CD14-positive monocyte (primary cell): ENCODE measurements around the gene SNRPD3. TPM values are rescaled to one million over a fixed set of nuclear protein-coding genes. Genes with fewer than 3 reads are reported as not detected.

ENCODE experiments used
- DNase-seq, 3 donors: peaks; one replicate each; pipeline ENCODE4 v3.0.0-alpha.2; 2011 to 2022
- H2AFZ ChIP-seq: 2 replicates; pipeline ENCODE4 v1.6.0; 2012; ENCODE audit warnings: mild to moderate bottlenecking, low read depth, low read length, inconsistent platforms; ENCODE audit not compliant: insufficient read depth, poor library complexity, severe bottlenecking
- H3K27ac ChIP-seq, 2 donors: 1 replicate in 1 of 2; 2 replicates in 1 of 2; pipeline ENCODE4 v1.5.1; 2012 to 2013; ENCODE audit warnings: low read length in 2 of 2, control low read depth in 1 of 2, inconsistent platforms in 1 of 2, low read depth in 1 of 2, mild to moderate bottlenecking in 1 of 2
- H3K27me3 ChIP-seq, 2 donors: one replicate each; pipeline versions ENCODE4 v1.6.0 to v1.6.1; 2011 to 2013; ENCODE audit warnings: low read length in 2 of 2; ENCODE audit not compliant: control insufficient read depth in 2 of 2, insufficient read depth in 2 of 2
- H3K36me3 ChIP-seq, 2 donors: replicated peaks in 1 of 2; 1 replicate in 1 of 2; 2 replicates in 1 of 2; pipeline versions ENCODE4 v1.5.1 to v1.6.1; 2012 to 2013; ENCODE audit warnings: low read length in 2 of 2, control low read depth in 1 of 2, inconsistent platforms in 1 of 2, mild to moderate bottlenecking in 1 of 2; ENCODE audit not compliant: insufficient read depth in 2 of 2, control insufficient read depth in 1 of 2
- H3K4me1 ChIP-seq, 2 donors: 1 replicate in 1 of 2; 2 replicates in 1 of 2; pipeline versions ENCODE4 v1.5.1 to v1.6.1; 2012 to 2013; ENCODE audit warnings: low read length in 2 of 2, control low read depth in 1 of 2, inconsistent platforms in 1 of 2, mild to moderate bottlenecking in 1 of 2, moderate library complexity in 1 of 2; ENCODE audit not compliant: insufficient read depth in 2 of 2, control insufficient read depth in 1 of 2
- H3K4me2 ChIP-seq: replicated peaks from 2 replicates; pipeline ENCODE3; 2012; ENCODE audit warnings: low read length, moderate library complexity, mild to moderate bottlenecking; ENCODE audit not compliant: poor library complexity, severe bottlenecking; ENCODE audit errors: extremely low read depth
- H3K4me3 ChIP-seq, 3 experiments: fragments of 200-600 bp in 1 of 3; sonication (generic) in 1 of 3; replicated peaks in 1 of 3; 1 replicate in 2 of 3; 2 replicates in 1 of 3; pipeline ENCODE4 v1.5.1; 2011 to 2013; ENCODE audit warnings: low read length in 3 of 3, mild to moderate bottlenecking in 3 of 3, control low read depth in 2 of 3, low read depth in 2 of 3, inconsistent platforms in 1 of 3, moderate library complexity in 1 of 3
- H3K79me2 ChIP-seq: 2 replicates; pipeline ENCODE4 v1.6.0; 2012; ENCODE audit warnings: mild to moderate bottlenecking, control low read depth, inconsistent platforms, low read length, moderate library complexity; ENCODE audit not compliant: insufficient read depth
- H3K9ac ChIP-seq: 2 replicates; pipeline ENCODE4 v1.6.0; 2017; ENCODE audit warnings: low read length, mild to moderate bottlenecking; ENCODE audit not compliant: insufficient read depth, poor library complexity, severe bottlenecking
- H3K9me3 ChIP-seq, 2 donors: replicated peaks in 1 of 2; 1 replicate in 1 of 2; 2 replicates in 1 of 2; pipeline versions ENCODE4 v1.5.1 to v1.6.1; 2012 to 2013; ENCODE audit warnings: low read length in 2 of 2, control low read depth in 1 of 2; ENCODE audit not compliant: control insufficient read depth in 1 of 2, insufficient read depth in 1 of 2
- H4K20me1 ChIP-seq: 2 replicates; pipeline ENCODE4 v1.6.0; 2012; ENCODE audit warnings: mild to moderate bottlenecking, low read length, control low read depth, moderate library complexity; ENCODE audit not compliant: insufficient read depth
- H3K27ac Mint-ChIP-seq, 7 donors: one replicate each; pipeline ENCODE4 v1.8.0; 2020; ENCODE audit warnings: mild to moderate bottlenecking in 7 of 7, mixed read lengths in 7 of 7, moderate library complexity in 6 of 7, inconsistent platforms in 2 of 7
- H3K27me3 Mint-ChIP-seq, 3 donors: one replicate each; pipeline ENCODE4 v1.8.0; 2021 to 2022; ENCODE audit warnings: low read depth in 3 of 3, mild to moderate bottlenecking in 3 of 3, mixed read lengths in 3 of 3, moderate library complexity in 3 of 3, inconsistent platforms in 1 of 3
- H3K36me3 Mint-ChIP-seq, 2 donors: one replicate each; pipeline ENCODE4 v1.8.0; 2020; ENCODE audit warnings: mixed read lengths in 2 of 2, inconsistent platforms in 1 of 2, mild to moderate bottlenecking in 1 of 2
- H3K4me1 Mint-ChIP-seq: one replicate; pipeline ENCODE4 v1.8.0; 2020; ENCODE audit warnings: mild to moderate bottlenecking, mixed read lengths
- H3K4me3 Mint-ChIP-seq, 2 donors: one replicate each; pipeline ENCODE4 v1.8.0; 2020; ENCODE audit warnings: mild to moderate bottlenecking in 2 of 2, mixed read lengths in 2 of 2, moderate library complexity in 1 of 2
- H3K9me3 Mint-ChIP-seq, 7 donors: one replicate each; pipeline ENCODE4 v1.8.0; 2020 to 2022; ENCODE audit warnings: mixed read lengths in 7 of 7, mild to moderate bottlenecking in 6 of 7, moderate library complexity in 6 of 7, inconsistent platforms in 2 of 7
- CTCF ChIP-seq: fragments of 200-600 bp; IDR thresholded peaks from one replicate; pipeline ENCODE4 v1.8.0; 2022; ENCODE audit warnings: antibody characterized with exemption, mild to moderate bottlenecking
- WGBS: methylation state at CpG from one replicate; pipeline ENCODE4 v1.1.5; 2013; ENCODE audit warnings: missing lambda C conversion rate; ENCODE audit not compliant: insufficient coverage; 5-methylcytosine and 5-hydroxymethylcytosine counted together
- intact Hi-C, 2 donors: fragments of 100-400 bp; cut with micrococcal nuclease; formaldehyde crosslinking; loops; one replicate each; pipeline versions ENCODE4 v1.15.0 to v1.15.1; 2023
- polyA plus RNA-seq, 3 donors: library from polyadenylated mRNA; depleted of rRNA in 1 of 3; unstranded in 2 of 3; stranded (reverse) in 1 of 3; fragments of 300-500 nt in 2 of 3; fragments of >200 nt in 1 of 3; fragmentation: Illumina TruSeq in 2 of 3; gene quantifications; 1 replicate in 2 of 3; 2 replicates in 1 of 3; pipeline ENCODE4 v1.2.3, GENCODE V29; 2012 to 2021

SNRPD3 gene
- polyA plus RNA-seq, 3 donors, result 71.8 to 115 (median 80.9) TPM

GRCh38 chr22:24536089-24536488 is 19.7 kb upstream of the SNRPD3 start:
- Histone ChIP-seq H4K20me1 (peaks cover 11% of the 10 kb centered on the region), H3K4me2 (no peak overlapping the region), H3K4me1 (peaks cover 2 to 4% of the 10 kb centered on the region in 2 donors), H2AFZ (no peak overlapping the region), H3K27ac (no peak overlapping the region), H3K4me3 (no peak overlapping the region), H3K9me3 (no peaks in the 10 kb centered on the region), H3K79me2 (peaks cover 2% of the 10 kb centered on the region), H3K36me3 (peaks cover 13 to 24% of the 10 kb centered on the region in 2 donors), H3K27me3 (no peaks in the 10 kb centered on the region), H3K9ac (no peak overlapping the region)
- no peak overlapping the region for H3K27ac Mint-ChIP-seq
- WGBS, result 73% methylated on average over 3 of the region's 3 CpGs
- no peak for TF ChIP-seq CTCF
- peaks cover 8% of the 10 kb centered on the region for H3K4me1 Mint-ChIP-seq
- H3K27me3 Mint-ChIP-seq, result peaks cover 0 to 2% (median 2%) of the 10 kb centered on the region in 3 donors
- intact Hi-C loops, result loop anchor here in 1 of 2 donors (5.0 kb wide), 1 partner anchor 39 kb away; the partner anchor contains the start of gene UPB1
- no peak for DNase-seq
- H3K4me3 Mint-ChIP-seq, result no peak overlapping the region
- H3K9me3 Mint-ChIP-seq, result peaks cover 0 to 2% (median 0%) of the 10 kb centered on the region in 7 donors
- peaks cover 26 to 38% of the 10 kb centered on the region in 2 donors for H3K36me3 Mint-ChIP-seq

- Mint-ChIP-seq H3K4me3 (no peak overlapping the region), H3K36me3 (peaks cover 57 to 79% of the 10 kb centered on the region in 2 donors), H3K9me3 (no peaks in the 10 kb centered on the region), H3K27me3 (peaks cover 0 to 1% (median 0%) of the 10 kb centered on the region in 3 donors), H3K4me1 (peaks cover 33% of the 10 kb centered on the region), H3K27ac (peak overlapping the region in 1 of 7 donors; percentile 58)
- H3K9ac ChIP-seq, result no peak overlapping the region
- H3K4me1 ChIP-seq, result peaks cover 27 to 28% of the 10 kb centered on the region in 2 donors
- DNase-seq, result no peak
- no peaks in the 10 kb centered on the region for H3K27me3 ChIP-seq
- H3K36me3 ChIP-seq, result peaks cover 45 to 62% of the 10 kb centered on the region in 2 donors
- H4K20me1 ChIP-seq, result peaks cover 44% of the 10 kb centered on the region
- H3K79me2 ChIP-seq, result peaks cover 17% of the 10 kb centered on the region
- intact Hi-C loops, result no loop called here
- H3K27ac ChIP-seq, result peak overlapping the region in 1 of 2 donors; percentile 23
- H2AFZ ChIP-seq, result no peak overlapping the region
- TF ChIP-seq CTCF, result no peak
- no peak overlapping the region for H3K4me3 ChIP-seq
- no peak overlapping the region for H3K4me2 ChIP-seq
- 100% methylated on average over 2 of the region's 2 CpGs for WGBS
- no peaks in the 10 kb centered on the region for H3K9me3 ChIP-seq
These were observed 15.3 kb upstream of the SNRPD3 start for GRCh38 chr22:24540470-24540869.
